GM19324 (cell line): ENCODE results near the gene CLMP.
"Not testable (repeated sequence)": the region's sequence is repeated elsewhere in the genome, so short reads cannot be mapped to it uniquely, and the experiment has no call there.

ENCODE experiments used
- ATAC-seq: cut with Tn5 transposase; IDR thresholded peaks from one replicate; pipeline ENCODE4 v1.9.1; 2021; ENCODE audit warnings: mild to moderate bottlenecking, moderate library complexity; ENCODE audit not compliant: unreplicated experiment, low FRiP score

Gene CLMP

DNA sequence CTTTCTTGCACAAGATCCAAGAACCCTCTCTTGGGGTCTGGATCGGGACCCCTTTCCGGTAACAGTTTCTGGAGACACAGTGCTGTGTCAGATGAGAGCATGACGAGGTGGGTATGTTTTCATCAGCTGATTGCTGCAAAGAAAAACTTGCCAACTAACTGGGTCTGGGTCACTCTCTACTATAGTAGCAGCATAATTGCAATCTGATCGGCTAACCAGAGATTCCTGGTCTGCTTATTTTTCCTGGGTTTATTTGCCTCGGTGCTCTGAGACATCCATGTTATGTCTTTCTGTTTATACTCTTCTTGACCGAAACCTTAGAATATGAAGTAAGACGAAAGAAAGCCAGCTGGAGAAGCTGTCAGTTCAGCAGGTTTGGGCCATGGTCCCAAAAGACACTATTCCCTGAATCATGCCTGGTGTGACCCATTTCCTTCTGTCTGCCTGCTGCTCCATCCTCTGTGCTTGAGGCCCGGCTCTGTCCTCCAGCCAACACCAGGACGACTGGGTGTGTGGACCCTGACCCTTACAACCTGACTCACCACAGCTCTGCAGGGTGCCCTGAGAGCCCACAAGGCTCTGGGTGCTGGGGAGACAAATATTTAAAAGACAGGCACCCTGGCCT lies 24.1 kb upstream of the CLMP start:
- no peak for ATAC-seq

GRCh38 chr11:123218451-123218850 lies 23.4 kb upstream of the CLMP start:
- no peak for ATAC-seq

GRCh38 chr11:123217897-123218296 lies 22.8 kb upstream of the CLMP start:
- ATAC-seq, result no peak

- ATAC-seq, result no peak
Observed at GRCh38 chr11:123216249-123216648, 21.2 kb upstream of the CLMP start.

DNA sequence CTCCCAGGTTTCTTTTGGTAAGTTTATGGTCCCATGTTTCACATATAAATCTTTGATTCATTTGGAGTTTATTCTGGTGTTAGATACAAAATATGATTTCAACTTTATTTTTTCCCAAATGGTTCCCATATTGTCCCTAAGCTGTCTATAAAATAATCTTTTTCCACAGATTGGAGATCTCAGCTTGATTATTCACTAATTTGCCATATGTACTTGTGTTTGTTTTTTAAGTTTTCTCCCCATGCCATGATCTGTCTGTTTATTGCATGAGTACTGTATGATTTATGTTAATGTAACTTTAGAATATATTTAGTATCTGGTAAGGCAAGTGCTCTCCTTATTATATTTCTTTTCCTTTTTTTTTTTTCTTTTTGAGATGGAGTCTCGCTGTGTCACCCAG lies 19.9 kb upstream of the CLMP start:
- ATAC-seq, result no peak

DNA sequence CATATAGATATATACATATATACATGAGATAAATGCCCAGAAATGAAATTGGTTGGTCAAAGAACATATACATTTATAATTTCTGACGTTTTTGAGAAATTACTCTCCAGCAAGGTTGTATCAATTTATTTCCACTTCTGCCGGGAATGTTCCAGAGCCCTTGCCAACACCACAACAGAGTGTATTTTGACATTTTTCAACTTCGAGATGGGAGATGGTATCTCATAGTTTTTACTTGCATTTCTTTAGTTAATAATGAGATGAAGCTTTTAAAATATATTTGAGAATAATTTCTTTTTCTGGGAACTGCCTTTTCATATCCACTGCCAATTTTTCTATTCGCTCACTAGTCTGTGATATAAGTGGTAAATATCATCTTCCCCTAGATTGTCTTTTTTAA lies 19.3 kb upstream of the CLMP start:
- no peak for ATAC-seq

DNA sequence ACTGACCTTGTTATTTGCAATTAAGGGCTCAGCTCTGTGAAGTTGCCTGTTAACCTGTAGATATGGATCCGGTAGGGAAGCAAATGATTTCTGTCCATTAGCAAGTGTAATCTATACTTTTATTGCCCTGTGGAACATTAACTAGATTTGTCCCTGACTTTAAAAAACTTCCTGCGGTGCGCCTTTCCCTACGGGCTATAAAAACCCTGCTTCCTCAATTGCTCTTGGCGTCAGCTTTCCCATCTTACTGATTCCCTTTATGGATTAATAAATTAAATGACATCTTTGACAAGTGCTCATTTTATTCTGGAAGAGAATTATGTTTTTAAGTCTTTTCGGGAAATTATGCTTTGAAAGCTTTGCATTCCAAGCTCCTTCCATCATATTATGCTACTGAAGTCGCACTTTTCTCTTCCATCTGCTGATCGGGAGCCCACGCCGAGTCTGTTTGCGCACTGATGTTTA lies 18.3 kb upstream of the CLMP start:
- ATAC-seq, result no peak

GRCh38 chr11:123212406-123212805 lies 17.4 kb upstream of the CLMP start:
- no peak for ATAC-seq

DNA sequence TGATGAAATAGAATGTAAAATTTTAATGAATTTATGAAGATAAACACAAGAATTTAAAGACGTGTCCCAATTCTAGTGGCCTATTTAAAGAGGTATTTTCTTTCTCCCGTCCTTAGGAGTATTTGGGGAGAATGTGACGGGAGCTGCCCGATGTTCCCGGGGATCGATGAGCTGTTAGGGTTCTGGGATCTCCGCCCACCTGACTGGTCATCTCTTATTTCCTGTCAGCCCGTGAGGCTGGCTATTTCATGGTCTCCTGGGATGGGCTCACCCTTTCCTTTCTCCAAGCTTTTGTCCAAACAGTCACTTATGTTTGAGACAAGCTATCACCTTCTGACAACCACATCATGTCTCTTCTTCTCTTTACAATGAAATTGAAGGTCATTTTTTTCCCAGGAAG lies 16.9 kb upstream of the CLMP start:
- no peak for ATAC-seq

DNA sequence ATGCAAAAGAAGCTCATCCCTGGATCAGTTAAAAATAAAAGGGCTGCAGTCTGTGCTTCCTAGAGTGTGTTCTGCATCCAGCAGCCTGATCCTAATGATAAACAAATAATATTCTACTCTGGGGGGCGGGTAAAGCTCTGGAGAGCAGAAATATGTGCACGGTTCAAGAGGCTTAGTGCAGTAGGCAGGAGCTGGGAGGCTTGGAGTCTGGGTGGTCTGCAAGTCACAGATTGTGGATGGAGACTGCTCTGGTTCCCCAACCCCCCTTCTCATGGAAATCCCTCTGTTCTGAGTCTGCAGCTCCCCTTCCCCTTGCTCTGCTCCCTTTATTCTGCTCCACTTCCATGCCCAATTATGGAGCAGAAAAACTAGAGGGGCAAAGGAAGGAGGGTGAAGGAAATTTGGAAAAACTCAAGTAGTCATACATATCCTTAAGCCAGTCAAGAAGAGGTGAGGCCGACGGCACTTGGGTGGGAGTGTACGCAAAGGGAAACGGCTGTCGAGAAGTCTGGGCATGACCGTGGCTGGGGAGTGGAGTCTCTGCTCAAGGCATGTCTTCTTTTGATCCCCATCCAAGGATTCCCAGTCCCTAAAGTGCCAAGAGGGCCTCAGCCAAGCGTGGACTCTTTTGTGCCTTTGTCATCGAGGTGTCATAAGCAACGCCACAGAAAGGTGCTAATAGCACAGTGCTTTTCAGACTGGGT lies 16.3 kb upstream of the CLMP start:
- no peak for ATAC-seq

- ATAC-seq, result no peak
Observed at GRCh38 chr11:123209591-123209990, 14.5 kb upstream of the CLMP start.

- no peak for ATAC-seq
Observed at GRCh38 chr11:123206791-123207434, 11.9 kb upstream of the CLMP start.

- ATAC-seq, result not testable (repeated sequence)
Observed at GRCh38 chr11:123206055-123206454, 11.0 kb upstream of the CLMP start.

DNA sequence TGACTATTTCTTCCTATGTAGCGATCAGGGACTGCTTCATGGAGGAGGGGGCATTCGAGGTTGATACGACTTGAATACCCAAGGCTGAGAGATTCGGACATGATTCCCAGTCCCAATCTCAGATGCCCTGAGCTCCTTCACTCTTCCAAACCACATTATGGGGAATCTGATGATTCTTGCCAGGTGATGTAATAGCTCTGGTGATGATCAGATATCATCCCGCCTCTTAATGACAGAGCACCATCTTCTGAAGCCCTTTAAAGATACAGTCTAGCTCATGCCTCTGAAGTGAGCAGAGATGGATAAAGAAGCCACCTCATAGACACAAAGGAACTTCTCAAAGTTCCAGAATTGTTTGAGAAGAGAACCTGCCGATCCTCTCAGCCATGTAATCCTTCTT lies 8.9 kb upstream of the CLMP start:
- ATAC-seq, result no peak

DNA sequence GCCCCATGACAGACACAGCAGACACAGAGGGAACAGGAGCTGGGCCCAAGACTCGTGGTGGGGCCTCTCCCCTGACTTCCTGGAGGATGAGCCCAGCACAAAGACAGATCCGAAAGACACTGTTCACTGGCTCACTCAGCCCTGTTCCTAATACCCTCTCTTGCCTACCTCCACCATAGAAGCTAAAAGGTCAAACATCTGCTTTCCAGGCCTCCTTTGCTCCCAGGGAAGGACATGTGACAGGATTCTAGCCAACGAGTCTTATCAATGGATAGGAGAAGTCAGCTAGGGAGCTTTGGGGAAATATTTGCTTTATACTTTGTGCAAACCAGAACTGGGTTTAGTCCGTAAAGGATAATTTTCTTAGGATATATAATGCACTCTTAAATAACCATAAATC lies 8.4 kb upstream of the CLMP start:
- no peak for ATAC-seq

DNA sequence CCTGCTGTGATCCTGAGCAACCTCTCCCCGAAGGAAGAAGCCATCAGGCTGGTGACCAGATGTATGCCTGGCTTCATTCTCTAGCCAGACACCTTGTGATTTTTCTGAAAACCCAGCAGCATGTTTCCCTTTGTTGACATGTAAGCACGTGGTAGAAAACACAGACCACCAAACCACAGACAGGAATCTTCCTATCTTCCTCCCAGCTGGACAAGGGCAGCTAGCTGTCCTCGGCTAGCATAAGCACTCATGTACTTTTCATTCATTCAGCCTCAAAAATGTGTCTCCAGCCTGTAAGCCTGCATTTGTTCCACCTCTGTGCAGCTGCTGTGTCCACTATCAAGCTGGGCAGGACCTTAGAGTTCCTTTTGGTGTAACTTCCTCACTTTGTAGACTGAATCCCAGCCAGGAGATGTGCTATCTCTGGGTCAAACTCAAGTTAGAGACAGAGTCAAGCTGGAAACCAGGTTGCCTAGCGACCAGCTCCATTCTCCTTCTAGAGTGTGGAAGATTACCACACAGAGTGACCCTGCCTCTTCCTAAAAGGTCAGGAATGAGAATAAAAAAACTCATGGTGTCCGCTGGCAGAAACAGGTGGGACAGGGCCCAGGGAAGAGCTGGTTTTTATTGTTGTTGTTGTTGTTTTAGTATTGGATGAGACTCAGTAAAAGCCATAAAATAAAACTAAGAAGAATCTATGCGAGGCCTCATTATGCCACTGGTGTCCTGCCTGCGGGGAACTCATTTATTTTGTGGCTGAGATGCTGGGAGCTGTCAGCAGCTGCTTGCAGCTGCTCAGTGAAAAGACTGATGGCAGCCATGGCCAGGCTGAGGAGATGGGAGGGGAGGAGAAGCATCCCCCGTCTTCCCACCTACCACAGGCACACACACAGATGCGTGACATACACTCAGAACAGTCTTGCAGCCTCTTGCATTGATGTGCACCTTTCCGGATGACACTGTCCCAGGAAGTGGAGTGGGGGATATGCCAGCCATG lies 7.4 kb upstream of the CLMP start:
- no peak for ATAC-seq

- ATAC-seq, result no peak
Observed at GRCh38 chr11:123200264-123200663, 5.2 kb upstream of the CLMP start.

GRCh38 chr11:123197711-123198110 lies 2.7 kb upstream of the CLMP start:
- no peak for ATAC-seq

DNA sequence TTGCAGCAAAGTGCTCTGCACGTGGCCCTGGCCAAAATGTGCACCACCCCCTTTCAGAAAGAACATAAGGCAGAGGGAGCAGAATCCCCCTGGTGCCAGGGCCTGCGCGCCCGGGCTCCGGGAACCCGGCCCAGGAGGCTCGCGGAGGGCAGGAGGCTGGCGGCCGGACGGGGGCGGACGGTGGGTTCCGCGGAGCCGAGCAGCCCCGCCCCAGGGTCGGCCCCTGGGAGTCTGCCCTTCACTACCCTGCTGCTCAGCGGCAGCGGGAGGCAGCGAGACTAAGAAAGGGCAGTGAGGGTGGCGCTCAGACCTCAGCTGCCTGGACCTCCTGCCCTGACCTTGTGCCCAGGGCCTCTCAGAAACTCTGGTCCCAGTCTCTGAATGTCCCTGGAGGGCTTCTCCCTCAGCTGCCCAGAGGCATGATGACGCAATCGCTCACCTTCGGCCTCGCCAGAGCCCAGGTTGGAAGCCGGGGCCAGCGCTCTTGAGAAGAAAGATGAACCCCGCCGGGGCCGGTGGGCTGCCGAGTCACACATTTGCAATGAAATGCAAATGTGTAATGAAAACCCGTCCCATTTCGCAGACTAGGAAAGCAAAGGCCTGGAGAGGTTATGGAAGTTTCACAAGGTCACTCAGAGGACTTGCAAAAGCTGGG lies 1.1 kb upstream of the CLMP start:
- ATAC-seq, result no peak
